A172 (cell line): Measurements from ENCODE around the gene PIK3R6. TPM values are rescaled to one million over a fixed set of nuclear protein-coding genes. Genes with fewer than 3 reads are reported as not detected.

ENCODE experiments used
- DNase-seq: peaks from one replicate; pipeline ENCODE4 v3.0.0-alpha.2; 2015; ENCODE audit warnings: low spot score
- total RNA-seq: library from RNA; depleted of rRNA; stranded (reverse); fragments of >200 nt; shearing (Covaris generic); gene quantifications from 2 replicates; pipeline ENCODE4 v1.2.3, GENCODE V29; 2014; rRNA removed

The PIK3R6 gene
- total RNA-seq, result not detected in 2 replicates

- no peak for DNase-seq
Observed at GRCh38 chr17:8867361-8867981, at the start of gene PIK3R6. TSS of gene PIK3R6 (minus strand) at chr17:8867674. CDS start at chr17:8849794, 17,880 bp downstream.

GRCh38 chr17:8916466-8916865 lies 49.0 kb upstream of the PIK3R6 start:
- no peak for DNase-seq

- DNase-seq, result no peak
Observed at GRCh38 chr17:8914554-8914953, 47.1 kb upstream of the PIK3R6 start.

GRCh38 chr17:8913879-8914278 lies 46.4 kb upstream of the PIK3R6 start:
- DNase-seq, result no peak

- DNase-seq, result no peak
Observed at GRCh38 chr17:8913091-8913490, 45.6 kb upstream of the PIK3R6 start.

- no peak for DNase-seq
Observed at GRCh38 chr17:8912084-8912981, 44.9 kb upstream of the PIK3R6 start.

- no peak for DNase-seq
Observed at GRCh38 chr17:8910969-8911604, 43.6 kb upstream of the PIK3R6 start.

- no peak for DNase-seq
Observed at GRCh38 chr17:8909586-8910270, 42.3 kb upstream of the PIK3R6 start.

- no peak for DNase-seq
Observed at GRCh38 chr17:8905331-8905730, 37.9 kb upstream of the PIK3R6 start.

- DNase-seq, result no peak
Observed at GRCh38 chr17:8904686-8905085, 37.2 kb upstream of the PIK3R6 start.

- no peak for DNase-seq
Observed at GRCh38 chr17:8904201-8904600, 36.7 kb upstream of the PIK3R6 start.

GRCh38 chr17:8900626-8901585 lies 33.4 kb upstream of the PIK3R6 start:
- DNase-seq, result no peak

- DNase-seq, result no peak
Observed at GRCh38 chr17:8900207-8900606, 32.7 kb upstream of the PIK3R6 start.

GRCh38 chr17:8898636-8899035 lies 31.2 kb upstream of the PIK3R6 start:
- no peak for DNase-seq

GRCh38 chr17:8898126-8898525 lies 30.7 kb upstream of the PIK3R6 start:
- DNase-seq, result no peak

GRCh38 chr17:8896641-8897635 lies 29.5 kb upstream of the PIK3R6 start:
- DNase-seq, result no peak

- no peak for DNase-seq
Observed at GRCh38 chr17:8896087-8896486, 28.6 kb upstream of the PIK3R6 start.

GRCh38 chr17:8894673-8895578 lies 27.5 kb upstream of the PIK3R6 start:
- peak; percentile 71 for DNase-seq
